ENCODE data around the gene TAF10.

DNA sequence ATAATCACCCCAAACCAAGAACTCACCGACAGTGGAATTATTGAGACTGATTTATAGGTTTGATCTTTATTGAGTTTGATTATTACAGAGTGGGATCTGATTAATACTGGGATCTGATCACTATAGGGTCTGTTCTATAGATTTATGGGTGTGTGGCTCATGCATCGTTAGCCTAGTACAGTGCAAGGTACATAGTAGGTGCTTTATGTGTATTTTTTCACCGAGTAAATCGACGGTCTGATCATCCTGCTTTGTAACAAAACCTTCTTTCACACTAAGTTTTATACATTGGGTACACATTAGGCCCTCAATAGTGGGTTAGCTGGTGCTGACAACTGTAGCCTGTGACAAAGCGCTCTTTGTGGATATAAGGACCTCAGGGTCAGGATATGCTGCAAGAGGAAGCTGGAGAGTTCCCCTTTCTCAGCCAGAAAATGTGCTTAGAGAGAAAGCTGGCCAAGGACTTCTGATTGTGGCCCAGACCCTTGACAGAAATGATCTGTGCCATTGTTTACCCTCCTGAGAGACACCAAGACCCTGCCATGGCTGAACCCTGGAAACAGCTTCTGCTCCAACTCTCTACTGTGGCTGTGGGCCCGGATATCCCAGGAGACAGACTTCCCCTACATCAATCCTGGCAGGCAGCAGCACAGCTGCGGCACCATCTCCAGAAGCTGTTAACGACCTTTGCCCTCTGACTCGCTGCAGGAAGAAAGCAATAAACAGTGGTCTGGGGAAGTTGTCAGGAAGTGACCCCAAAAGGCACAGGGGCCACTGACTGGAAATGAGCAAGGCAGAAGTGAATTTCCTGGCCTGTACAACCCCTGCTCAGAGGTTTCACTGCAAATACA lies 23.3 kb upstream of the TAF10 start:
- TF ChIP-seq, protein P1, sequence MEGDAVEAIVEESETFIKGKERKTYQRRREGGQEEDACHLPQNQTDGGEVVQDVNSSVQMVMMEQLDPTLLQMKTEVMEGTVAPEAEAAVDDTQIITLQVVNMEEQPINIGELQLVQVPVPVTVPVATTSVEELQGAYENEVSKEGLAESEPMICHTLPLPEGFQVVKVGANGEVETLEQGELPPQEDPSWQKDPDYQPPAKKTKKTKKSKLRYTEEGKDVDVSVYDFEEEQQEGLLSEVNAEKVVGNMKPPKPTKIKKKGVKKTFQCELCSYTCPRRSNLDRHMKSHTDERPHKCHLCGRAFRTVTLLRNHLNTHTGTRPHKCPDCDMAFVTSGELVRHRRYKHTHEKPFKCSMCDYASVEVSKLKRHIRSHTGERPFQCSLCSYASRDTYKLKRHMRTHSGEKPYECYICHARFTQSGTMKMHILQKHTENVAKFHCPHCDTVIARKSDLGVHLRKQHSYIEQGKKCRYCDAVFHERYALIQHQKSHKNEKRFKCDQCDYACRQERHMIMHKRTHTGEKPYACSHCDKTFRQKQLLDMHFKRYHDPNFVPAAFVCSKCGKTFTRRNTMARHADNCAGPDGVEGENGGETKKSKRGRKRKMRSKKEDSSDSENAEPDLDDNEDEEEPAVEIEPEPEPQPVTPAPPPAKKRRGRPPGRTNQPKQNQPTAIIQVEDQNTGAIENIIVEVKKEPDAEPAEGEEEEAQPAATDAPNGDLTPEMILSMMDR (IDR thresholded peaks at IDR 0.05; ENCODE audit: insufficient read depth, low read depth, low read length) = no peak
- no peak for TF ChIP-seq EZH2 (IDR thresholded peaks at IDR 0.05; ENCODE audit: insufficient read depth, low read length)
